Peyer's patch (tissue), 4 donors: ENCODE data around the gene PYGL.
A peak's percentile ranks its signal among the peaks of the same experiment; 100 is the strongest.

Experiments used
- CTCF ChIP-seq, 6 experiments: fragments of 450-650 bp in 4 of 6; fragments of 200-600 bp in 2 of 6; sonication (generic) in 1 of 6; IDR thresholded peaks; one replicate each; pipeline ENCODE4 v1.5.1; 2017 to 2019; ENCODE audit warnings: antibody characterized with exemption in 6 of 6, mild to moderate bottlenecking in 3 of 6, moderate library complexity in 1 of 6
- POLR2A ChIP-seq, 2 donors: fragments of 450-650 bp; IDR thresholded peaks; one replicate each; pipeline ENCODE4 v1.5.1; 2017; ENCODE audit warnings: antibody characterized with exemption in 2 of 2, mild to moderate bottlenecking in 2 of 2, moderate library complexity in 2 of 2

- TF ChIP-seq CTCF (IDR thresholded peaks at IDR 0.05) (peak in 3 of 6 experiments; percentile 13 to 29 (median 18)), POLR2A (IDR thresholded peaks at IDR 0.05) (no peak)
Observed at GRCh38 chr14:50955373-50956043, 11.2 kb upstream of the PYGL start.
